Right atrium auricular region (tissue), 2 donors: ENCODE measurements around the gene RIPK4. TPM values are rescaled to one million over a fixed set of nuclear protein-coding genes. Genes with fewer than 3 reads are reported as not detected.

Experiments used
- DNase-seq: peaks from one replicate; pipeline ENCODE4 v3.0.0-alpha.2; 2019; ENCODE audit warnings: low spot score
- H3K27ac ChIP-seq, 2 donors: fragments of 200-600 bp; sonication (generic); 1 replicate in 1 of 2; 2 replicates in 1 of 2; pipeline ENCODE4 v1.5.1; 2016 to 2019
- H3K27me3 ChIP-seq, 2 donors: fragments of 200-600 bp; sonication (generic); one replicate each; pipeline versions ENCODE4 v1.5.1 to v1.6.0; 2017 to 2019
- H3K36me3 ChIP-seq: fragments of 200-600 bp; sonication (generic); one replicate; pipeline ENCODE4 v1.5.1; 2016
- H3K4me1 ChIP-seq, 2 donors: fragments of 200-600 bp; sonication (generic); one replicate each; pipeline versions ENCODE4 v1.5.1 to v1.6.0; 2017 to 2019
- H3K4me3 ChIP-seq, 2 donors: fragments of 200-600 bp; sonication (generic); 1 replicate in 1 of 2; 2 replicates in 1 of 2; pipeline ENCODE4 v1.5.1; 2017 to 2019; ENCODE audit warnings: mild to moderate bottlenecking in 1 of 2, moderate library complexity in 1 of 2
- H3K9me3 ChIP-seq, 2 donors: fragments of 200-600 bp; sonication (generic); one replicate each; pipeline ENCODE4 v1.5.1; 2019
- total RNA-seq, 2 donors: library from RNA; depleted of rRNA; stranded (reverse); fragments of >200 nt; gene quantifications; one replicate each; pipeline ENCODE4 v1.1.0, GENCODE V29; 2016
- TF ChIP-seq, protein P1 (sequence below), 2 donors: fragments of 200-600 bp; sonication (generic); IDR thresholded peaks; one replicate each; pipeline ENCODE4 v1.5.1; 2019; ENCODE audit warnings: antibody characterized with exemption in 2 of 2

Gene RIPK4
- total RNA-seq, 2 donors from 2014 or later, result 2.1 to 3.5 TPM

DNA sequence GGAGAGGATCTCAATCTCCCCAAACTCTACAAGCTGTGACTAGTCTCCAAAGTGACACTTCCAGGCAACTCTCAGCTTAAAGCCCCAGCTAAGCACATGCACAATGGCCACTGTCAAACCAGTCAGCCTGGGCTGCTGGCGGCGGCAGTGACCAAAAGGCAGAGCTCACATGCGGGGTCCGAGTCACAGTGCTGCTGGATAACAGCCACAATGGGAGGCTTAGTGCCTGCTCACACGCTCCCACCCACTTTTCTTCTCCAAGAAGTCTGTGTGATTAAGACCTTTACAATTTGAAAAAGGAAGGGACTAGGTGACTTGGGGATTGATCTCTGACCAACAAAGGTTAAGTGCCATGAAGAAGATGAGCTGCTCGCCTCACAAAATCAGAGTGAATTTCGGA lies 16.8 kb downstream of the RIPK4 start:
- no peaks in the 10 kb centered on the region for H3K27me3 ChIP-seq
- H3K36me3 ChIP-seq, result no peaks in the 10 kb centered on the region
- peaks cover 0 to 13% of the 10 kb centered on the region in 2 donors for H3K4me1 ChIP-seq
- TF ChIP-seq, protein P1, sequence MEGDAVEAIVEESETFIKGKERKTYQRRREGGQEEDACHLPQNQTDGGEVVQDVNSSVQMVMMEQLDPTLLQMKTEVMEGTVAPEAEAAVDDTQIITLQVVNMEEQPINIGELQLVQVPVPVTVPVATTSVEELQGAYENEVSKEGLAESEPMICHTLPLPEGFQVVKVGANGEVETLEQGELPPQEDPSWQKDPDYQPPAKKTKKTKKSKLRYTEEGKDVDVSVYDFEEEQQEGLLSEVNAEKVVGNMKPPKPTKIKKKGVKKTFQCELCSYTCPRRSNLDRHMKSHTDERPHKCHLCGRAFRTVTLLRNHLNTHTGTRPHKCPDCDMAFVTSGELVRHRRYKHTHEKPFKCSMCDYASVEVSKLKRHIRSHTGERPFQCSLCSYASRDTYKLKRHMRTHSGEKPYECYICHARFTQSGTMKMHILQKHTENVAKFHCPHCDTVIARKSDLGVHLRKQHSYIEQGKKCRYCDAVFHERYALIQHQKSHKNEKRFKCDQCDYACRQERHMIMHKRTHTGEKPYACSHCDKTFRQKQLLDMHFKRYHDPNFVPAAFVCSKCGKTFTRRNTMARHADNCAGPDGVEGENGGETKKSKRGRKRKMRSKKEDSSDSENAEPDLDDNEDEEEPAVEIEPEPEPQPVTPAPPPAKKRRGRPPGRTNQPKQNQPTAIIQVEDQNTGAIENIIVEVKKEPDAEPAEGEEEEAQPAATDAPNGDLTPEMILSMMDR (IDR thresholded peaks at IDR 0.05), result no peak
- H3K27ac ChIP-seq, result no peak overlapping the region
- H3K4me3 ChIP-seq, result no peak overlapping the region
- H3K9me3 ChIP-seq, result no peaks in the 10 kb centered on the region
- no peak for DNase-seq

GRCh38 chr21:41749286-41749685 lies 17.6 kb downstream of the RIPK4 start:
- Histone ChIP-seq H3K4me3 (no peak overlapping the region), H3K27me3 (no peaks in the 10 kb centered on the region), H3K4me1 (peaks cover 0 to 13% of the 10 kb centered on the region in 2 donors), H3K9me3 (no peaks in the 10 kb centered on the region), H3K27ac (no peak overlapping the region), H3K36me3 (no peaks in the 10 kb centered on the region)
- DNase-seq, result no peak
- TF ChIP-seq, protein P1 (IDR thresholded peaks at IDR 0.05), result no peak

GRCh38 chr21:41747943-41748738 lies 18.7 kb downstream of the RIPK4 start:
- Histone ChIP-seq H3K4me1 (peaks cover 0 to 13% of the 10 kb centered on the region in 2 donors), H3K9me3 (no peaks in the 10 kb centered on the region), H3K27me3 (no peaks in the 10 kb centered on the region), H3K27ac (no peak overlapping the region), H3K36me3 (no peaks in the 10 kb centered on the region), H3K4me3 (no peak overlapping the region)
- TF ChIP-seq, protein P1 (IDR thresholded peaks at IDR 0.05), result no peak
- DNase-seq, result no peak

- Histone ChIP-seq H3K36me3 (no peaks in the 10 kb centered on the region), H3K27me3 (no peaks in the 10 kb centered on the region), H3K27ac (no peak overlapping the region), H3K4me3 (no peak overlapping the region), H3K4me1 (peaks cover 0 to 6% of the 10 kb centered on the region in 2 donors), H3K9me3 (no peaks in the 10 kb centered on the region)
- TF ChIP-seq, protein P1 (IDR thresholded peaks at IDR 0.05), result no peak
- DNase-seq, result no peak
These were observed 20.2 kb downstream of the RIPK4 start for GRCh38 chr21:41746744-41747006.

- H3K36me3 ChIP-seq, result no peaks in the 10 kb centered on the region
- no peak overlapping the region for H3K4me3 ChIP-seq
- H3K27me3 ChIP-seq, result no peaks in the 10 kb centered on the region
- peaks cover 0 to 2% of the 10 kb centered on the region in 2 donors for H3K4me1 ChIP-seq
- H3K27ac ChIP-seq, result no peak overlapping the region
- H3K9me3 ChIP-seq, result no peaks in the 10 kb centered on the region
- TF ChIP-seq, protein P1 (IDR thresholded peaks at IDR 0.05), result no peak
- no peak for DNase-seq
These were observed 20.7 kb downstream of the RIPK4 start for GRCh38 chr21:41745971-41746743.
